GM12878 (cell line): ENCODE data around the gene TRUB2. TPM values are rescaled to one million over a fixed set of nuclear protein-coding genes. Genes with fewer than 3 reads are reported as not detected.

ENCODE experiments used
- ATF7 ChIP-seq: fragments of 450-650 bp; IDR thresholded peaks from 2 replicates; pipeline ENCODE4 v1.6.1; 2016; ENCODE audit warnings: low read depth, mild to moderate bottlenecking
- CBX5 ChIP-seq: sonication (generic); IDR thresholded peaks from 2 replicates; pipeline ENCODE4 v1.6.1; 2016; ENCODE audit warnings: low read depth, moderate library complexity, mild to moderate bottlenecking, inconsistent platforms
- E2F8 ChIP-seq: fragments of 450-650 bp; IDR thresholded peaks from 2 replicates; pipeline ENCODE4 v1.6.1; 2018; ENCODE audit warnings: mild to moderate bottlenecking, low read depth, moderate library complexity; ENCODE audit not compliant: partially characterized antibody
- ETV6 ChIP-seq, 2 experiments: fragments of 450-650 bp in 1 of 2; IDR thresholded peaks in 1 of 2; conservative IDR thresholded peaks in 1 of 2; 2 replicates each; pipeline ENCODE4 v1.6.1; 2014; ENCODE audit warnings: antibody characterized with exemption in 1 of 2, borderline replicate concordance in 1 of 2, low read depth in 1 of 2, mild to moderate bottlenecking in 1 of 2, moderate library complexity in 1 of 2
- JUNB ChIP-seq: IDR thresholded peaks from 2 replicates; pipeline ENCODE4 v1.6.1; 2016; ENCODE audit warnings: antibody characterized with exemption, mild to moderate bottlenecking
- KDM1A ChIP-seq: fragments of 200-600 bp; sonication (generic); IDR thresholded peaks from 2 replicates; pipeline ENCODE4 v1.6.1; 2016; ENCODE audit warnings: borderline replicate concordance
- MEF2B ChIP-seq: fragments of 450-650 bp; IDR thresholded peaks from 2 replicates; pipeline ENCODE4 v1.6.1; 2018; ENCODE audit warnings: mild to moderate bottlenecking, moderate library complexity; ENCODE audit not compliant: partially characterized antibody, poor library complexity, severe bottlenecking
- MTA2 ChIP-seq: fragments of 450-650 bp; IDR thresholded peaks from 2 replicates; pipeline ENCODE4 v1.6.1; 2016; ENCODE audit warnings: low read depth, mild to moderate bottlenecking, moderate library complexity
- NFYA ChIP-seq: IDR thresholded peaks from 2 replicates; pipeline ENCODE4 v1.6.1; 2011; ENCODE audit warnings: low read depth, mild to moderate bottlenecking, low read length, improper control_type of control experiment, borderline replicate concordance
- NR2C1 ChIP-seq: fragments of 450-650 bp; IDR thresholded peaks from 2 replicates; pipeline ENCODE4 v1.6.1; 2017; ENCODE audit warnings: antibody characterized with exemption, mild to moderate bottlenecking, moderate library complexity
- PAX8 ChIP-seq: fragments of 450-650 bp; IDR thresholded peaks from 2 replicates; pipeline ENCODE4 v1.6.1; 2017; ENCODE audit warnings: mild to moderate bottlenecking, moderate library complexity
- POLR2A ChIP-seq: IDR thresholded peaks from 2 replicates; pipeline ENCODE4 v1.6.1; 2011; ENCODE audit warnings: low read depth, mild to moderate bottlenecking, low read length
- RCOR1 ChIP-seq: conservative IDR thresholded peaks from 2 replicates; pipeline ENCODE4 v1.6.1; 2012; ENCODE audit warnings: low read depth, low read length, improper control_type of control experiment
- RELB ChIP-seq: fragments of 450-650 bp; IDR thresholded peaks from 2 replicates; pipeline ENCODE4 v1.6.1; 2017; ENCODE audit warnings: low read depth, mild to moderate bottlenecking, moderate library complexity
- SUPT20H ChIP-seq: IDR thresholded peaks from 2 replicates; pipeline ENCODE4 v1.6.1; 2011; ENCODE audit warnings: low read depth, mild to moderate bottlenecking, low read length, moderate library complexity, borderline replicate concordance; ENCODE audit not compliant: control insufficient read depth
- TAF1 ChIP-seq: IDR thresholded peaks from 2 replicates; pipeline ENCODE4 v1.6.1; 2011; ENCODE audit warnings: mild to moderate bottlenecking, low read depth, low read length, borderline replicate concordance
- polyA plus RNA-seq, 11 experiments: library from polyadenylated mRNA; depleted of rRNA in 4 of 11; unstranded in 6 of 11; stranded (reverse) in 5 of 11; fragments of >200 nt; fragmentation: Nextera tagmentation in 4 of 11; fragmentation: Illumina TruSeq in 1 of 11; extraction: Ambion mirVana in 4 of 11; extraction: Trizol in 1 of 11; gene quantifications; 1 replicate in 1 of 11; 2 replicates in 10 of 11; pipeline versions ENCODE4 v1.2.1 to v1.2.3, GENCODE V29; 2011 to 2016; ENCODE audit warnings: inconsistent platforms in 2 of 11, missing spikeins in 2 of 11, low read depth in 1 of 11
- total RNA-seq, 4 experiments: library from RNA; depleted of rRNA in 3 of 4; stranded (reverse); fragments of >200 nt in 3 of 4; fragmentation: Illumina TruSeq in 1 of 4; extraction: Trizol in 1 of 4; gene quantifications; 2 replicates each; pipeline versions ENCODE4 v1.2.1 to v1.2.3, GENCODE V29; 2013 to 2021

TRUB2 gene
- total and polyA plus RNA-seq, 10 of the 15 experiments (the other 5 are each of a cell fraction or from before 2014, with no cell fraction given): 2.8 to 70.5 (median 37.2) TPM

GRCh38 chr9:128285033-128285784, 37.0 kb downstream of the TRUB2 start (continued):
- TF ChIP-seq E2F8: no peak
- no peak for TF ChIP-seq PAX8
- TF ChIP-seq ATF7: no peak
- TF ChIP-seq POLR2A: no peak
- no peak for TF ChIP-seq CBX5
- TF ChIP-seq MTA2: no peak
- no peak for TF ChIP-seq NFYA
- TF ChIP-seq JUNB: no peak
- no peak for TF ChIP-seq NR2C1
- no peak for TF ChIP-seq MEF2B
- no peak for TF ChIP-seq ETV6 (conservative IDR thresholded peaks at IDR 0.05 in 1 of 2, IDR thresholded peaks at IDR 0.05 in 1 of 2; ENCODE audit: borderline replicate concordance in 1 of 2, low read depth in 1 of 2)
- no peak for TF ChIP-seq TAF1
- no peak for TF ChIP-seq RCOR1
- TF ChIP-seq RELB: no peak
- TF ChIP-seq SUPT20H: no peak
- no peak for TF ChIP-seq KDM1A
